ENCODE data around the gene CORO2A.

The CORO2A gene

DNA sequence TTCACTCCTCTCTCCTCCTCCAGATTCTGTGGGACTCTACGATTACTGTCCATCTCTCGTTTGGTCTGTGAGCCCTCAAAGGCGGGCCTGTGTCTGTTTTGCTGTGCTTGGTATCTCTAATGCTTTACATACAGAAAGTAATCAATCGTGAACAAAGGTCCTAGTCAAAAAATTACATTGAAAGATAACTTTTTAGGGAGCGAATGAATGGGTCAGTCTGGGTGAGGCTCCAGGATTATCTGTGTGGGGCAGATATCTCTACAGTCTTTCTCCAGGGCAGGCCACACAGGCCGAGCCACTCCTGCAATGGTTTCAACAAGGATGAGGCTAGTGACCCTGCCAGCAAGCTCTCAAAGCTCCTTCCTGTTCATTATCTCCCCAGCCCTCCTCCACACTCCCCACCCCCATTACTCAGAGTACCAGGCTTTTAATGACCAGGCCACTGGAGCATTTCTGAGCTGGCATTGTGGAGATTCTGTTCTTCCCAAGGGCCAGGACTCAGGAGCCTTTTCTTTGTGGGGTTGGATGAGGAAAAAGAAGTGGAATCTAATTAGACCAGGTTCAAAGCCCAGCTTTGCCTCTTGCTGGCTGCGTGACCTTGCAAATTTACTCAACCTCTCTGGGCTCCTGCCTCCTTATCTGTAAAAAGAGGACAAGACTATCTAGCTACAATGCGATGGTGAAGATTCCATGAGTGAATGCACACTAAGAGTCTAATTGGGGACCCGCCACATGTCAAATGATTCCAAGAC lies 10.2 kb downstream of the CORO2A start:
- H3K4ac ChIP-seq (ENCODE audit: low read length) = no peak overlapping the region
- no peak overlapping the region for H2BK15ac ChIP-seq (ENCODE audit: low read length)
- no peak overlapping the region for H2BK12ac ChIP-seq (ENCODE audit: low read length)
- H3K27me3 ChIP-seq (ENCODE audit: control insufficient read depth in 3 of 3, insufficient read depth in 3 of 3, low read depth in 1 of 3, low read length in 3 of 3) = no peaks in the 10 kb centered on the region
- H2BK120ac ChIP-seq (ENCODE audit: low read depth, low read length) = no peak overlapping the region
- H2AFZ ChIP-seq (ENCODE audit: low read length) = no peak overlapping the region
- no peak overlapping the region for H3K23ac ChIP-seq (ENCODE audit: low read depth, low read length, poor library complexity)
- no peaks in the 10 kb centered on the region for H3K9me3 ChIP-seq (replicated peaks in 1 of 2; ENCODE audit: control insufficient read depth in 2 of 2, insufficient read depth in 1 of 2, low read depth in 1 of 2, low read length in 2 of 2)
- H3K4me1 ChIP-seq (ENCODE audit: control insufficient read depth in 2 of 2, insufficient read depth in 1 of 2, low read depth in 1 of 2, low read length in 2 of 2) = peaks cover 0 to 12% of the 10 kb centered on the region in 2 donors
- H3K18ac ChIP-seq (ENCODE audit: low read length) = peak overlapping the region; percentile 46
- H3K36me3 ChIP-seq (replicated peaks in 1 of 2; ENCODE audit: control insufficient read depth in 2 of 2, insufficient read depth in 2 of 2, low read length in 2 of 2) = no peaks in the 10 kb centered on the region
- no CpG with 5 or more reads among the region's 9 CpGs for WGBS, 2 donors (ENCODE audit: extremely low coverage in 2 of 2, insufficient read length in 2 of 2, insufficient replicate concordance in 1 of 2)
- no peak overlapping the region for H4K8ac ChIP-seq (ENCODE audit: low read depth, low read length)
- no peaks in the 10 kb centered on the region for H3K79me1 ChIP-seq (ENCODE audit: low read depth, low read length)
- H2AK5ac ChIP-seq (ENCODE audit: low read depth, low read length) = no peak overlapping the region
- H3K4me2 ChIP-seq (ENCODE audit: insufficient read depth, low read length, poor library complexity, severe bottlenecking) = no peak overlapping the region
- no peak for DNase-seq (ENCODE audit: low spot score)
- no peak overlapping the region for H3K27ac ChIP-seq (replicated peaks; ENCODE audit: low read length)
- no peak overlapping the region for H3K9ac ChIP-seq (ENCODE audit: low read depth, low read length, poor library complexity)
- H2BK5ac ChIP-seq (ENCODE audit: low read length) = no peak overlapping the region
- no peak overlapping the region for H4K91ac ChIP-seq (ENCODE audit: low read depth, low read length, poor library complexity)
- no peak overlapping the region for H3K4me3 ChIP-seq (ENCODE audit: low read length in 2 of 2)
- H3K14ac ChIP-seq (ENCODE audit: low read length) = no peak overlapping the region

DNA sequence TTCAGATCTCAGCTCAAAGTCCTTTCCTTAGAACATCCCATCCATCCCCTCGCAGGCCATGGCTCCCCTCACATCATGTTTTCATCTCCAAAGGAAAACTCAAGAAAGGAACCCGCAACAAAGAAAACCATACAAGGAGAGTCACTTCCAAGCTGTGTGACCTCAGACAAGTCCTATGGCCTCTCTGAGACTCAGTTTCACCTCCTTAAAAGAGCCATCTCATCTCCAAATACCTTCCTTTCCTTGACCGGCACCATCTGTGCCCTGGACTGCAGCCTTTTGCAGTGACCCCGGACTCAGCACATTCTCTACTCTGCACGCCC lies 10.7 kb downstream of the CORO2A start:
- Histone ChIP-seq H2AFZ (ENCODE audit: low read length) (no peak overlapping the region), H3K4me3 (ENCODE audit: low read length in 2 of 2) (no peak overlapping the region)

DNA sequence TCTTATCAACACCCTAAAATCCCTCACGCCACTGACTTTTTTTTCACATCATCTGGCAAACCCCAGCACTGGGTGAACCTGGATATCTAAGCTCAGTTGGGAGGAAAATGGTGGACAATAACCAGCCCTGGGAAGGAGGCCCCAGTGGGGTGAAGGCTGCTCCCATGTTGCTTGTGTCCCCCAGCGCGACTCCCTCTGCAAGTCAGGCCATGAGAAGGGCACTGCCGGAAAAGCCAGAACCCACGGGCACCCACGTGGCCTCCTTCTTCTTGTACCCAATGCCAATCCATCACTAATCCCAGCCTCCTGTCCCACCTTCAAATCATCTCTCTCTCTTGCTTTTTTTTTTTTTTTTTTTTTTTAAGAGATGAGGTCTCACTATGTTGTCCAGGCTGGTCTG lies 11.4 kb downstream of the CORO2A start:
- no peak overlapping the region for H3K14ac ChIP-seq (ENCODE audit: low read length)
- no peak overlapping the region for H2AFZ ChIP-seq (ENCODE audit: low read length)
- no peaks in the 10 kb centered on the region for H3K79me1 ChIP-seq (ENCODE audit: low read depth, low read length)
- H2BK120ac ChIP-seq (ENCODE audit: low read depth, low read length) = peak overlapping the region; percentile 50
- no peak overlapping the region for H3K4me2 ChIP-seq (ENCODE audit: insufficient read depth, low read length, poor library complexity, severe bottlenecking)
- H2BK12ac ChIP-seq (ENCODE audit: low read length) = no peak overlapping the region
- H3K9ac ChIP-seq (ENCODE audit: low read depth, low read length, poor library complexity) = no peak overlapping the region
- H3K4me3 ChIP-seq (ENCODE audit: low read length in 2 of 2) = no peak overlapping the region
- H4K91ac ChIP-seq (ENCODE audit: low read depth, low read length, poor library complexity) = no peak overlapping the region
- H2AK5ac ChIP-seq (ENCODE audit: low read depth, low read length) = peak overlapping the region; percentile 41
- no peak overlapping the region for H3K27ac ChIP-seq (replicated peaks; ENCODE audit: low read length)
- WGBS, 2 donors (ENCODE audit: extremely low coverage in 2 of 2, insufficient read length in 2 of 2, insufficient replicate concordance in 1 of 2) = no CpG with 5 or more reads among the region's 6 CpGs
- no peak overlapping the region for H2BK5ac ChIP-seq (ENCODE audit: low read length)
- H3K23ac ChIP-seq (ENCODE audit: low read depth, low read length, poor library complexity) = no peak overlapping the region
- no peak overlapping the region for H3K4ac ChIP-seq (ENCODE audit: low read length)
- no peaks in the 10 kb centered on the region for H3K36me3 ChIP-seq (replicated peaks in 1 of 2; ENCODE audit: control insufficient read depth in 2 of 2, insufficient read depth in 2 of 2, low read length in 2 of 2)
- H2BK15ac ChIP-seq (ENCODE audit: low read length) = peak overlapping the region; percentile 26
- DNase-seq (ENCODE audit: low spot score) = no peak
- H3K4me1 ChIP-seq (ENCODE audit: control insufficient read depth in 2 of 2, insufficient read depth in 1 of 2, low read depth in 1 of 2, low read length in 2 of 2) = peaks cover 0 to 12% of the 10 kb centered on the region in 2 donors
- H4K8ac ChIP-seq (ENCODE audit: low read depth, low read length) = no peak overlapping the region
- H3K18ac ChIP-seq (ENCODE audit: low read length) = peak overlapping the region; percentile 58
- H3K27me3 ChIP-seq (ENCODE audit: control insufficient read depth in 3 of 3, insufficient read depth in 3 of 3, low read depth in 1 of 3, low read length in 3 of 3) = peaks cover 0 to 6% (median 0%) of the 10 kb centered on the region in 3 experiments
- H3K9me3 ChIP-seq (replicated peaks in 1 of 2; ENCODE audit: control insufficient read depth in 2 of 2, insufficient read depth in 1 of 2, low read depth in 1 of 2, low read length in 2 of 2) = no peaks in the 10 kb centered on the region

More for the DNA sequence above, 10.7 kb downstream of the CORO2A start:
- peak overlapping the region; percentile 65 for H2BK12ac ChIP-seq (ENCODE audit: low read length)
- H2BK120ac ChIP-seq (ENCODE audit: low read depth, low read length) = no peak overlapping the region
- H3K18ac ChIP-seq (ENCODE audit: low read length) = peak overlapping the region; percentile 46
- no peak overlapping the region for H2BK5ac ChIP-seq (ENCODE audit: low read length)
- WGBS, 2 donors (ENCODE audit: extremely low coverage in 2 of 2, insufficient read length in 2 of 2, insufficient replicate concordance in 1 of 2) = no CpG with 5 or more reads among the region's 5 CpGs
- peak overlapping the region; percentile 48 for H2AK5ac ChIP-seq (ENCODE audit: low read depth, low read length)
- no peak overlapping the region for H3K14ac ChIP-seq (ENCODE audit: low read length)
- no peaks in the 10 kb centered on the region for H3K9me3 ChIP-seq (replicated peaks in 1 of 2; ENCODE audit: control insufficient read depth in 2 of 2, insufficient read depth in 1 of 2, low read depth in 1 of 2, low read length in 2 of 2)
- no peak overlapping the region for H3K9ac ChIP-seq (ENCODE audit: low read depth, low read length, poor library complexity)
- peaks cover 0 to 12% of the 10 kb centered on the region in 2 donors for H3K4me1 ChIP-seq (ENCODE audit: control insufficient read depth in 2 of 2, insufficient read depth in 1 of 2, low read depth in 1 of 2, low read length in 2 of 2)
- H2BK15ac ChIP-seq (ENCODE audit: low read length) = peak overlapping the region; percentile 77
- no peak overlapping the region for H3K4ac ChIP-seq (ENCODE audit: low read length)
- H4K8ac ChIP-seq (ENCODE audit: low read depth, low read length) = no peak overlapping the region
- H4K91ac ChIP-seq (ENCODE audit: low read depth, low read length, poor library complexity) = no peak overlapping the region
- H3K27ac ChIP-seq (replicated peaks; ENCODE audit: low read length) = no peak overlapping the region
- H3K79me1 ChIP-seq (ENCODE audit: low read depth, low read length) = no peaks in the 10 kb centered on the region
- H3K4me2 ChIP-seq (ENCODE audit: insufficient read depth, low read length, poor library complexity, severe bottlenecking) = no peak overlapping the region
- no peak overlapping the region for H3K23ac ChIP-seq (ENCODE audit: low read depth, low read length, poor library complexity)
- no peaks in the 10 kb centered on the region for H3K27me3 ChIP-seq (ENCODE audit: control insufficient read depth in 3 of 3, insufficient read depth in 3 of 3, low read depth in 1 of 3, low read length in 3 of 3)
- DNase-seq (ENCODE audit: low spot score) = no peak
- no peaks in the 10 kb centered on the region for H3K36me3 ChIP-seq (replicated peaks in 1 of 2; ENCODE audit: control insufficient read depth in 2 of 2, insufficient read depth in 2 of 2, low read length in 2 of 2)

DNA sequence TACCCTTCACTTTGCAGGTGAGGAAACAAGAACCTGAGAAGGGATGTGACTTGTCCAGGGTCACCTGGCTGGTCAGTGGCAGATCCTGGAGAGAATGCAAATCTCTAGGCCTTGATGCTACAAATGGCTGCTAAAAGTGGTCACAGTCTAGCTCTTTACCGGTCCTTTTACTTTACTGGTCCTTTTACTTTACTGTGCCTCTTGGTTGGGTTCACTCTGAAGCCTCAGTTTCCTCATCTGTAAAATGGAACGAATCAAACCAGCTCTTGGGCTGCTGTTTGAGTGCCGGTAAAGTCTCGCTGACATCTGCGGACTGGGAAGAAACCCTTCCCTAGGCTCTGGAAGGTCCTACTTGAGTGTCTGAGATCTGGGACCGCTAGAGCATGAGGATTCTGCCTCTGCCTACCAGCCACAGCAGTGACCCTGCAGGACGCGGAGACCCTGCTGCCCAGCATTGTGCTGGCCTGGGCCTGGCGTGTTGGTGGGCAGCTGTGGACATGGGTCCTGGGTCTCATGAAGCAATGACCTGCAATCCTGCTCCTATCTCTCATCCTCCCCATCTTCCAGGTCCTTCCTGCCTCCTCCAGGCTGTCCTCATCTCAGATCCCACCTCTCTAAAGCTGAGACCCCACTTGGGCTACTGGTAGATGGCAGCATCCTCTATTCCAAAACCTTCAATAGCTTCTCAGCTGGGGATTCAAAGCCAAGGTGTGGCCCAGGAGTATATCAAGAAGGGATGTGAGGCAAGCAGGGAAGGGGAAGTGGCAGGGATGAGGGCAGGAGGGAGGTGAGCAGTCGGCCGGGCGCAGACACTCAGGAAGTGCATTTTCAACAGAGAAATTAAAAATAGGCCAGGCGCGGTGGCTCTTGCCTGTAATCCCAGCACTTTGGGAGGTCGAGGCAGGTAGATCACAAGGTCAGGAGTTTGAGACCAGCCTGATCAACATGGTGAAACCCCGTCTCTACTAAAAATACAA lies 13.3 kb downstream of the CORO2A start:
- H4K91ac ChIP-seq (ENCODE audit: low read depth, low read length, poor library complexity) = no peak overlapping the region
- no CpG with 5 or more reads among the region's 16 CpGs for WGBS, 2 donors (ENCODE audit: extremely low coverage in 2 of 2, insufficient read length in 2 of 2, insufficient replicate concordance in 1 of 2)

More for the DNA sequence above, 13.3 kb downstream of the CORO2A start:
- Histone ChIP-seq H3K27ac (replicated peaks; ENCODE audit: low read length) (no peak overlapping the region), H3K9ac (ENCODE audit: low read depth, low read length, poor library complexity) (no peak overlapping the region), H2AK5ac (ENCODE audit: low read depth, low read length) (peak overlapping the region; percentile 64), H2BK120ac (ENCODE audit: low read depth, low read length) (no peak overlapping the region), H2BK12ac (ENCODE audit: low read length) (no peak overlapping the region), H3K27me3 (ENCODE audit: control insufficient read depth in 3 of 3, insufficient read depth in 3 of 3, low read depth in 1 of 3, low read length in 3 of 3) (peaks cover 0 to 7% (median 0%) of the 10 kb centered on the region in 3 experiments), H2BK5ac (ENCODE audit: low read length) (no peak overlapping the region), H3K79me1 (ENCODE audit: low read depth, low read length) (no peaks in the 10 kb centered on the region), H3K4me1 (ENCODE audit: control insufficient read depth in 2 of 2, insufficient read depth in 1 of 2, low read depth in 1 of 2, low read length in 2 of 2) (peaks cover 11 to 21% of the 10 kb centered on the region in 2 donors), H3K9me3 (replicated peaks in 1 of 2; ENCODE audit: control insufficient read depth in 2 of 2, insufficient read depth in 1 of 2, low read depth in 1 of 2, low read length in 2 of 2) (no peaks in the 10 kb centered on the region), H3K36me3 (replicated peaks in 1 of 2; ENCODE audit: control insufficient read depth in 2 of 2, insufficient read depth in 2 of 2, low read length in 2 of 2) (no peaks in the 10 kb centered on the region), H3K23ac (ENCODE audit: low read depth, low read length, poor library complexity) (peak overlapping the region; percentile 11), H3K4me2 (ENCODE audit: insufficient read depth, low read length, poor library complexity, severe bottlenecking) (no peak overlapping the region), H3K18ac (ENCODE audit: low read length) (peak overlapping the region; percentile 11), H4K8ac (ENCODE audit: low read depth, low read length) (peak overlapping the region; percentile 20), H3K4me3 (ENCODE audit: low read length in 2 of 2) (no peak overlapping the region), H3K4ac (ENCODE audit: low read length) (no peak overlapping the region), H2AFZ (ENCODE audit: low read length) (no peak overlapping the region), H2BK15ac (ENCODE audit: low read length) (no peak overlapping the region), H3K14ac (ENCODE audit: low read length) (no peak overlapping the region)
- no peak for DNase-seq (ENCODE audit: low spot score)
